ENCODE measurements around the gene QRSL1.

DNA sequence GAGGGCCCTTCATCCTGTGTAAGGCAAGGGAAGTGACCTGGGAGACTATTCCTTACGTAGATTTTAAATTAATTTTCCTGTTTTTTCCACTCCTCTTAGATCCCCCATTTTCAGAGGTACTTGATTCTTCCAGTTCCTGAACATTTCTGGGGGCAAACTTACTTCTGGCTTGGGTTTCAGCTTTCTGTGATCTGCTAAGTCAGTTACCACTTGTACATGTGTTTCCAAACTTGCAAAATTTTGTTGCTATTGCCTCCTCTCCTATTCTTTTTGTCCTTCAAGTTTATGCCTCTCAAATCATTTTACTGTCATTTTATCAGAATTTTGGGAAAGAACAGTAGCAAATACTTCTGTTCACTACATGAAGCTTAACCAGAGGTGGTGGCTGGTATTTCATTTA lies 81.2 kb downstream of the QRSL1 start:
- TF ChIP-seq, protein P1, sequence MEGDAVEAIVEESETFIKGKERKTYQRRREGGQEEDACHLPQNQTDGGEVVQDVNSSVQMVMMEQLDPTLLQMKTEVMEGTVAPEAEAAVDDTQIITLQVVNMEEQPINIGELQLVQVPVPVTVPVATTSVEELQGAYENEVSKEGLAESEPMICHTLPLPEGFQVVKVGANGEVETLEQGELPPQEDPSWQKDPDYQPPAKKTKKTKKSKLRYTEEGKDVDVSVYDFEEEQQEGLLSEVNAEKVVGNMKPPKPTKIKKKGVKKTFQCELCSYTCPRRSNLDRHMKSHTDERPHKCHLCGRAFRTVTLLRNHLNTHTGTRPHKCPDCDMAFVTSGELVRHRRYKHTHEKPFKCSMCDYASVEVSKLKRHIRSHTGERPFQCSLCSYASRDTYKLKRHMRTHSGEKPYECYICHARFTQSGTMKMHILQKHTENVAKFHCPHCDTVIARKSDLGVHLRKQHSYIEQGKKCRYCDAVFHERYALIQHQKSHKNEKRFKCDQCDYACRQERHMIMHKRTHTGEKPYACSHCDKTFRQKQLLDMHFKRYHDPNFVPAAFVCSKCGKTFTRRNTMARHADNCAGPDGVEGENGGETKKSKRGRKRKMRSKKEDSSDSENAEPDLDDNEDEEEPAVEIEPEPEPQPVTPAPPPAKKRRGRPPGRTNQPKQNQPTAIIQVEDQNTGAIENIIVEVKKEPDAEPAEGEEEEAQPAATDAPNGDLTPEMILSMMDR (conservative IDR thresholded peaks at IDR 0.05 in 1 of 2, IDR thresholded peaks at IDR 0.05 in 1 of 2; ENCODE audit: low read depth in 1 of 2, low read length in 2 of 2), result no peak
- no peak for TF ChIP-seq EZH2 (IDR thresholded peaks at IDR 0.05; ENCODE audit: low read length, missing control alignments)
